ENCODE results near the gene KCNT1.

Gene KCNT1

GRCh38 chr9:135716045-135716444, 14.1 kb downstream of the KCNT1 start:
- H4K20me1 ChIP-seq (ENCODE audit: control insufficient read depth, insufficient read depth, low read depth, low read length), result no peaks in the 10 kb centered on the region
- H3K27ac ChIP-seq (ENCODE audit: low read depth, low read length), result no peak overlapping the region
- H3K9me2 ChIP-seq (replicated peaks; ENCODE audit: control insufficient read depth, low read length), result no peaks in the 10 kb centered on the region
- H3K4me2 ChIP-seq (ENCODE audit: low read length), result no peak overlapping the region
- peaks cover 3% of the 10 kb centered on the region; the same call in 1 of the 2 replicates for H3K27me3 ChIP-seq (ENCODE audit: control insufficient read depth, low read length)
- H3K4me3 ChIP-seq (ENCODE audit: low read length), result no peak overlapping the region
- no peaks in the 10 kb centered on the region for H3K4me1 ChIP-seq (ENCODE audit: control insufficient read depth, low read length)
- no peaks in the 10 kb centered on the region for H3K79me2 ChIP-seq (ENCODE audit: control insufficient read depth, low read length)
- H3K9me3 ChIP-seq (ENCODE audit: control insufficient read depth, insufficient read depth, low read length), result no peaks in the 10 kb centered on the region
- no peaks in the 10 kb centered on the region for H3K36me3 ChIP-seq (ENCODE audit: control insufficient read depth, low read length)
- TF ChIP-seq EZH2phosphoT487 (IDR thresholded peaks at IDR 0.05; ENCODE audit: borderline replicate concordance, low read length), result no peak
- TF ChIP-seq CTCF (IDR thresholded peaks at IDR 0.05; ENCODE audit: low read depth, low read length, poor library complexity, severe bottlenecking), result no peak
- H3F3A ChIP-seq (ENCODE audit: control insufficient read depth, insufficient read depth), result no peaks in the 10 kb centered on the region

GRCh38 chr9:135717410-135717809, 15.4 kb downstream of the KCNT1 start:
- H4K20me1 ChIP-seq (ENCODE audit: control insufficient read depth, insufficient read depth, low read depth, low read length), result no peaks in the 10 kb centered on the region
- TF ChIP-seq EZH2phosphoT487 (IDR thresholded peaks at IDR 0.05; ENCODE audit: borderline replicate concordance, low read length) (no peak), CTCF (IDR thresholded peaks at IDR 0.05; ENCODE audit: low read depth, low read length, poor library complexity, severe bottlenecking) (no peak)
- H3K4me1 ChIP-seq (ENCODE audit: control insufficient read depth, low read length), result no peaks in the 10 kb centered on the region
- no peaks in the 10 kb centered on the region for H3K9me3 ChIP-seq (ENCODE audit: control insufficient read depth, insufficient read depth, low read length)
- H3F3A ChIP-seq (ENCODE audit: control insufficient read depth, insufficient read depth), result no peaks in the 10 kb centered on the region
- no peak overlapping the region for H3K4me3 ChIP-seq (ENCODE audit: low read length)
- H3K79me2 ChIP-seq (ENCODE audit: control insufficient read depth, low read length), result no peaks in the 10 kb centered on the region
- H3K4me2 ChIP-seq (ENCODE audit: low read length), result no peak overlapping the region
- H3K27ac ChIP-seq (ENCODE audit: low read depth, low read length), result no peak overlapping the region
- H3K36me3 ChIP-seq (ENCODE audit: control insufficient read depth, low read length), result no peaks in the 10 kb centered on the region
- H3K9me2 ChIP-seq (replicated peaks; ENCODE audit: control insufficient read depth, low read length), result no peaks in the 10 kb centered on the region
- peaks cover 3% of the 10 kb centered on the region; the same call in 1 of the 2 replicates for H3K27me3 ChIP-seq (ENCODE audit: control insufficient read depth, low read length)

- no peak overlapping the region for H3K4me2 ChIP-seq (ENCODE audit: low read length)
These were observed 16.6 kb downstream of the KCNT1 start for GRCh38 chr9:135718616-135719015.

More at GRCh38 chr9:135718616-135719015, 16.6 kb downstream of the KCNT1 start:
- Histone ChIP-seq H3K4me1 (ENCODE audit: control insufficient read depth, low read length) (no peaks in the 10 kb centered on the region), H3F3A (ENCODE audit: control insufficient read depth, insufficient read depth) (no peaks in the 10 kb centered on the region), H3K4me3 (ENCODE audit: low read length) (no peak overlapping the region), H3K27me3 (ENCODE audit: control insufficient read depth, low read length) (no peaks in the 10 kb centered on the region), H3K79me2 (ENCODE audit: control insufficient read depth, low read length) (no peaks in the 10 kb centered on the region), H4K20me1 (ENCODE audit: control insufficient read depth, insufficient read depth, low read depth, low read length) (no peaks in the 10 kb centered on the region), H3K27ac (ENCODE audit: low read depth, low read length) (no peak overlapping the region), H3K9me3 (ENCODE audit: control insufficient read depth, insufficient read depth, low read length) (no peaks in the 10 kb centered on the region), H3K36me3 (ENCODE audit: control insufficient read depth, low read length) (no peaks in the 10 kb centered on the region), H3K9me2 (replicated peaks; ENCODE audit: control insufficient read depth, low read length) (no peaks in the 10 kb centered on the region)
- TF ChIP-seq EZH2phosphoT487 (IDR thresholded peaks at IDR 0.05; ENCODE audit: borderline replicate concordance, low read length), result no peak
- no peak for TF ChIP-seq CTCF (IDR thresholded peaks at IDR 0.05; ENCODE audit: low read depth, low read length, poor library complexity, severe bottlenecking)

Measured in DOHH2 (cell line).